GM21526 (cell line): Measurements from ENCODE around the gene SYVN1.
"Not testable (repeated sequence)": the region's sequence is repeated elsewhere in the genome, so short reads cannot be mapped to it uniquely, and the experiment has no call there.

ENCODE experiments used
- ATAC-seq: cut with Tn5 transposase; IDR thresholded peaks from one replicate; pipeline ENCODE4 v1.9.1; 2021; ENCODE audit warnings: moderate library complexity; ENCODE audit not compliant: unreplicated experiment, low FRiP score

Gene SYVN1

GRCh38 chr11:65134240-65134951, at the start of gene SYVN1:
TSS of gene SYVN1 (minus strand) at chr11:65134519. CDS start at chr11:65133601, 918 bp downstream.
- peak; percentile 46 for ATAC-seq

GRCh38 chr11:65183201-65183891, 49.0 kb upstream of the SYVN1 start:
- no peak for ATAC-seq

GRCh38 chr11:65182258-65183170, 48.2 kb upstream of the SYVN1 start:
- ATAC-seq = no peak

- ATAC-seq = peak; percentile 29
These were observed 47.4 kb upstream of the SYVN1 start, which contains the start of gene CAPN1 for GRCh38 chr11:65181569-65182257. TSS of gene CAPN1 (plus strand) at chr11:65181928. CDS start at chr11:65182702, 774 bp downstream.

- ATAC-seq = peak; percentile 50
These were observed 46.7 kb upstream of the SYVN1 start for GRCh38 chr11:65180877-65181568.

- ATAC-seq = not testable (repeated sequence)
These were observed 40.3 kb upstream of the SYVN1 start for GRCh38 chr11:65174571-65175010.

- ATAC-seq = no peak
These were observed 38.3 kb upstream of the SYVN1 start for GRCh38 chr11:65172600-65172999.

GRCh38 chr11:65170058-65170534, 35.8 kb upstream of the SYVN1 start, which contains the start of gene SPDYC:
TSS of gene SPDYC (plus strand) at chr11:65170233. CDS start at chr11:65171358, 1,125 bp downstream.
- no peak for ATAC-seq

GRCh38 chr11:65169164-65169641, 34.9 kb upstream of the SYVN1 start:
- no peak for ATAC-seq

GRCh38 chr11:65167656-65168055, 33.3 kb upstream of the SYVN1 start:
- no peak for ATAC-seq

GRCh38 chr11:65166893-65167292, 32.6 kb upstream of the SYVN1 start:
- ATAC-seq = no peak

GRCh38 chr11:65165410-65166317, 31.3 kb upstream of the SYVN1 start:
- no peak for ATAC-seq

- no peak for ATAC-seq
These were observed 29.4 kb upstream of the SYVN1 start for GRCh38 chr11:65163684-65164083.

- ATAC-seq = no peak
These were observed 26.3 kb upstream of the SYVN1 start for GRCh38 chr11:65160643-65161042.

GRCh38 chr11:65159012-65159411, 24.7 kb upstream of the SYVN1 start:
- no peak for ATAC-seq

GRCh38 chr11:65157336-65157735, 23.0 kb upstream of the SYVN1 start:
- no peak for ATAC-seq

- ATAC-seq = no peak
These were observed 22.6 kb upstream of the SYVN1 start for GRCh38 chr11:65156926-65157325.

- ATAC-seq = no peak
These were observed 21.9 kb upstream of the SYVN1 start for GRCh38 chr11:65156256-65156655.
